ENCODE results near the gene FOXC1.

The FOXC1 gene

GRCh38 chr6:1622851-1623768 lies 13.4 kb downstream of the FOXC1 start:
- FAIRE-seq: no peak
- DNase-seq (ENCODE audit: low spot score): no peak

GRCh38 chr6:1623769-1624057 lies 14.0 kb downstream of the FOXC1 start:
- no peak for FAIRE-seq
- DNase-seq (ENCODE audit: low spot score): no peak

GRCh38 chr6:1624058-1624850 lies 14.5 kb downstream of the FOXC1 start:
- DNase-seq (ENCODE audit: low spot score) (no peak), FAIRE-seq (no peak)

- DNase-seq (ENCODE audit: low spot score) (no peak), FAIRE-seq (no peak)
These were observed 15.4 kb downstream of the FOXC1 start for GRCh38 chr6:1624851-1625781.

GRCh38 chr6:1625794-1626435 lies 16.2 kb downstream of the FOXC1 start:
- DNase-seq (ENCODE audit: low spot score) (no peak), FAIRE-seq (no peak)

- DNase-seq (ENCODE audit: low spot score) (no peak), FAIRE-seq (no peak)
These were observed 16.8 kb downstream of the FOXC1 start for GRCh38 chr6:1626481-1626880.

- no peak for DNase-seq (ENCODE audit: low spot score)
- FAIRE-seq: no peak
These were observed 18.3 kb downstream of the FOXC1 start for GRCh38 chr6:1627827-1628560.

GRCh38 chr6:1629316-1629715 lies 19.6 kb downstream of the FOXC1 start:
- FAIRE-seq (no peak), DNase-seq (ENCODE audit: low spot score) (no peak)

GRCh38 chr6:1630212-1630770 lies 20.6 kb downstream of the FOXC1 start:
- FAIRE-seq (no peak), DNase-seq (ENCODE audit: low spot score) (no peak)

GRCh38 chr6:1630771-1631217 lies 21.1 kb downstream of the FOXC1 start:
- peak; percentile 48 for DNase-seq (ENCODE audit: low spot score)
- FAIRE-seq: no peak

GRCh38 chr6:1631251-1631650 lies 21.5 kb downstream of the FOXC1 start:
- no peak for DNase-seq (ENCODE audit: low spot score)
- FAIRE-seq: no peak

- FAIRE-seq (no peak), DNase-seq (ENCODE audit: low spot score) (no peak)
These were observed 23.8 kb downstream of the FOXC1 start for GRCh38 chr6:1633366-1634021.

- FAIRE-seq (no peak), DNase-seq (ENCODE audit: low spot score) (no peak)
These were observed 24.4 kb downstream of the FOXC1 start for GRCh38 chr6:1634081-1634480.

GRCh38 chr6:1635305-1636010 lies 25.7 kb downstream of the FOXC1 start:
- FAIRE-seq (no peak), DNase-seq (ENCODE audit: low spot score) (no peak)

GRCh38 chr6:1636272-1636825 lies 26.6 kb downstream of the FOXC1 start:
- DNase-seq (ENCODE audit: low spot score): no peak
- no peak for FAIRE-seq

GRCh38 chr6:1636971-1637871 lies 27.5 kb downstream of the FOXC1 start:
- FAIRE-seq (no peak), DNase-seq (ENCODE audit: low spot score) (no peak)

- DNase-seq (ENCODE audit: low spot score): no peak
- FAIRE-seq: no peak
These were observed 29.7 kb downstream of the FOXC1 start for GRCh38 chr6:1639430-1639829.

Measured in RCC 7860 (cell line).